ENCODE measurements around the gene SPSB3.

The SPSB3 gene

DNA sequence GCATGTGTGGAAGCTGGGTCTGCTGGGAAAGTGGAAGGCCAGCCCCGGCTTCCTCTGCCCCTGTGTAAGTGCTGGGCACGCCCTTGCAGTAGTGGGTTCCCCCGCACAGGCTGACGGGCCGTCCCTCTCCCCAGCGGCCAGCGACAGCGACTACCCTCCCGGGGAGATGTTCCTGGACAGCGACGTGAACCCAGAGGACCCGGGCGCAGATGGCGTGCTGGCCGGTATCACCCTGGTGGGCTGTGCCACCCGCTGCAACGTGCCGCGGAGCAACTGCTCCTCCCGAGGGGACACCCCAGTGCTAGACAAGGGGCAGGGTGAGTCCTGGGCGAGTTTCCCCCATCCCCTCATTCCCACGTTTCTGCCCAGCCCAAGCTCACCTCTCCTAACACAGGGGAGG lies 16.5 kb downstream of the SPSB3 start:
- in situ Hi-C loops (cut with MboI; ENCODE audit: low sequenced_read_pairs) = no loop called here

DNA sequence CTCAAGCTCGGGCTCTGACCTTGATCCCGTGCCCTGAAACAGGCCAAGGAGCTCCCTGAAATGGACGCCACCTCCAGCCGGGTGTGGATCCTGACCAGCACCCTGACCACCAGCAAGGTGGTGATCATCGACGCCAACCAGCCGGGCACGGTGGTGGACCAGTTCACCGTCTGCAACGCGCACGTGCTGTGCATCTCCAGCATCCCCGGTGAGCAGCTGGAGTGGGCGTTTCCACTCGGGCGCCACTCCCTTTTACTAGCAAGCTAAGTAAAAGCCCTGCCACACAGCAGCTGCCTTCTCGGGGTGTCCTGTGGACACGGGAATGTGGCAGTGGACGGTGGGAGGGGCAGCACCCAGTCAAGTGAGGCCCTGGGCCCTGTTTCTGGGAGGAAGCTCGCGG lies 17.4 kb downstream of the SPSB3 start:
- in situ Hi-C loops (cut with MboI; ENCODE audit: low sequenced_read_pairs) = no loop called here

DNA sequence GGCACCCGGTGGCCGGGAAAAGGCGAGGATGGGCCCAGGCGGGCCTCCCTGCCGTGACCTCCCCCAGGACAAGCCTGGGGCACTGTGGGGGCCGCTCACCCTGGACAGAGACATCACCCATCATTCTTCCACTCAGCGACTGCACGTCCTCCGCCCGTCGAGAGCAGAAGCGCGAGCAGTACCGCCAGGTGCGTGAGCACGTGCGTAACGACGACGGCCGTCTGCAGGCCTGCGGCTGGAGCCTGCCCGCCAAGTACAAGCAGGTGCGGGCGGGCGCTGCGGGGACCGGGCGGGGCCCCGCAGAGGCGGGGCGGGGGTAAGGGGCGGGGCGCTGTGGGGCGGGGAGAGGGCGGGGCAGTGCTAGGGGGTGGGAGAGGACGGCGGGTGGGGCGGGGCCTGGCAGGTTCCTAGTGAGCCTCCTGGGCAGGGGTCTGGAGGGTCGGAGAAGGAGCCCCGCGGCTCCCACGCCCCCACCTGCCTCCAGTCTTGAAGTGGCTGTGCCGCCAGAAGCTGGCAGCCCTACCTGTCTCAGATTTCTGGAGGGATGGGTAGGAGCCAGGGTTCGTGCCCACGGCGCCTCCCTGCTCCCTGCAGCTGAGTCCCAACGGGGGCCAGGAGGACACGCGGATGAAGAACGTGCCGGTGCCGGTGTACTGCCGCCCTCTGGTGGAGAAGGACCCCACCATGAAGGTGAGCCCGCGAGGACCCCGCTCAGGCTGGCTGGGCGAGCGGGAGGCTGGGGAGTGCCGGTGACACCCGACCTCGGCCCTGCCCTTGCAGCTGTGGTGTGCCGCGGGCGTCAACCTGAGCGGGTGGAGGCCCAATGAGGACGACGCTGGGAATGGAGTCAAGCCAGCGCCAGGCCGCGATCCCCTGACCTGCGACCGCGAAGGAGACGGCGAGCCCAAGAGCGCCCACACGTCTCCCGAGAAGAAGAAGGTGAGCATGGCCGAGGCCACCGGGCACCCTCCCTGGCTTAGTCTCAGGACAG lies 18.6 kb downstream of the SPSB3 start:
- in situ Hi-C loops (cut with MboI; ENCODE audit: low sequenced_read_pairs) = no loop called here

DNA sequence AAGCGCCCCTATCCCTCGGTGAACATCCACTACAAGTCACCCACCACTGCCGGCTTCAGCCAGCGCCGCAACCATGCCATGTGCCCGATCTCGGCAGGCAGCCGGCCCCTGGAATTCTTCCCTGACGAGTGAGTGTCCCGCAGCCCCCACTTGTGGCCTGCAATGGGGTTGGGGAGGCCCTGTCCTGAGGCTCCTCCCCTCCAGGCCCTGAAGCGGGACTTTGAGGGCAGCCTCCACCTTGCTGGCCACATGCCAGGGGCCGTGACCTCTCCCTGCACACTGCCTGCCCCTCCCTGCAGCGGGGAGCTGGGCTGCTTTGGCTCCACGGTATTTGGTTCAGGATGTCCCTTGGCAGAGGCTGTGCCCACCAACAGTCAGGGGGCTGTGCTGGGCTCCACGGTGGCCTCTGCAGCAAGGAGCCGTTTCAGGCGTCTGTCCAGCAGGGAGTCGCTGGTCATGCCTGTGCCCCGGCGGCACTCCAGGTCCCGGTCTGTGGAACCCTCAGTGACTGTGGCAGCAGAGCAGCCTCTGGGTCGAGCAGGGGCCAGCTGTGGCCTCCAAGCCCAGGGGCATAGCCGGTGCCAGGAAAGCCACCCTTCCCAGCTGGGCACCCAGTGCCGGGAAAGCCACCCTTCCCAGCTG lies 19.4 kb downstream of the SPSB3 start:
- in situ Hi-C loops (cut with MboI; ENCODE audit: low sequenced_read_pairs) = no loop called here

DNA sequence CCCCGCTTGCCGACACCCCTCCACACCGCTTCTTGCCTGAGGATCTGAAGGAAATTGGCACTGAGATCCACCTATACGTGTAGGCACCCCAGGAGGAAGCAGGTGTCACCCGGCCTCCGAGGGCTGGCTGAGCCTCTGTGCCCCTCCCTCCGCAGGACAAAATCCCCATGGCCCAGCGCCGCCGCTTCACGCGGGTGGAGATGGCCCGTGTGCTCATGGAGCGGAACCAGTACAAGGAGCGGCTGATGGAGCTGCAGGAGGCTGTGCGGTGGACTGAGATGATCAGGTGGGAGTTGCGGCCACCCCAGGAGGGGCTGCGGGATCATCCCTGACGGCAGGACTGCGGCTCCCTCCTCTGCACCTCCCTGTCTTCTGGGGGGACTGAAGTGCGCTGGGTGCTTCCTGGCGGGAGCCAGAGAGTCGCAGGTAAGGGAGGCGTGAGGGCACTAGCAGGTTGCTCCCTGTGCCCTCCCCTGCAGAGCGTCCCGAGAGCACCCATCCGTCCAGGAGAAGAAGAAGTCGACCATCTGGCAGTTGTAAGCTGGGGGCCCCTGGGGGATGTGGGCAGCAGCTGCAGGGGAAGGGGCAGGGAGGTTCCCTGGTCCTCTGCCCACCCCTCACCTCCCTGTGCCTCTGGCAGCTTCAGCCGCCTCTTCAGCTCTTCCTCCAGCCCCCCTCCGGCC lies 20.0 kb downstream of the SPSB3 start:
- in situ Hi-C loops (cut with MboI; ENCODE audit: low sequenced_read_pairs) = no loop called here

DNA sequence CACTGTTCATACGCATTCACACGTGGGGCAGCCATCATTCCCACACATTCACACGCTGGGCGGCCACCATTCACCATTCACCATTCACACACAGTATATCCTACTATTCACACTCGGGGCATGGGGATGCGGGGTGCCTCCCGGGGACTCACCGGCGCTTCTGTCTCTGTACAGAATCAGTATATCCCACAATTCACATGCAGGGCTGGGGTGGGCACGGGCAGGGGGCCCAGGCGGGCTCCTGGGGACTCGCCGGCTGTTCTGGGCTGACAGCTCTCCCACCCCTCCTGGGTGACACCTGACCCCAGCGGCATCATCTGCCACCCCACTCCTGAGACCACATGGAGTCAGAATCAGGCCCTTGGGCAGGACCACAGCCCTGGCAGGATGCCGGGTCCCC lies 20.6 kb downstream of the SPSB3 start:
- in situ Hi-C loops (cut with MboI; ENCODE audit: low sequenced_read_pairs) = no loop called here

DNA sequence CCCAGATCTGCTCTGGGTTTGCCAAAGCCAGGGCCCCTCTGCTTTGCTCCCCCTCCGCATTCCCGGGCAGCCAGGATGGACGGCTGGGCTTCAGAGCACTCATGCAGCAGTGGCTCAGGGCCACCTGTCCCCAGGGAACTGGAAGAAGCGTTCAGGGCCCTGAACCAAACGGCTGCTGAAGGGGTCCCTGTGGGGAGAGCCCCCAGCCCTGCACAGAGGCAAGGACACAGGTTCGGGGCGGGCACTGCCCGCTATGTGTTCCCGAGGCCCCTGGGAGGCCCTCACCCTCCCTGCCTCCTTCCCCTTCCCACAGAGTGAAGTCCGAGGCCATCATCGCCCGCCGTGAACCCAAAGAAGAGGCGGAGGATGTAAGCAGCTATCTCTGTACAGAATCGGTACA lies 21.5 kb downstream of the SPSB3 start:
- in situ Hi-C loops (cut with MboI; ENCODE audit: low sequenced_read_pairs) = no loop called here

DNA sequence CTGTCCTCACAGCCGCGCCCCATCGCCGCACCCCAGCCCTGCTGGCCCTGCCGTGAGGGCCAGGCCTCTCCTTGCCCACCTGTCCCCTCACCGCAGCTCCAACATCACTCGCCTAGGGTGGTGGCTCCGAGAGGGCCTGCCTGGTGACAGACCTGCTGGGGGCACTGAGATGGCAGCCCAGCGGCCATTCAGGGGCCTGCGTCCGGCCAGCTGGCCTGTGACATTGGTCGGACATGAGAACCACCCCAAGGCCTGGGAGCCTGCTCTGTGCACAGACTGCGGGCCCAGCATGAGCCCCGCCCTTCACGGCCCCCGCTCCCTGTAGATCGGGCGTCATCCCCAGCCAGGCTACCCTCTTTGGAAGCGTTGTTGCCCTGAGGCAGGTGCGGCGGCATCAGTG lies 22.9 kb downstream of the SPSB3 start:
- in situ Hi-C loops (cut with MboI; ENCODE audit: low sequenced_read_pairs) = no loop called here

DNA sequence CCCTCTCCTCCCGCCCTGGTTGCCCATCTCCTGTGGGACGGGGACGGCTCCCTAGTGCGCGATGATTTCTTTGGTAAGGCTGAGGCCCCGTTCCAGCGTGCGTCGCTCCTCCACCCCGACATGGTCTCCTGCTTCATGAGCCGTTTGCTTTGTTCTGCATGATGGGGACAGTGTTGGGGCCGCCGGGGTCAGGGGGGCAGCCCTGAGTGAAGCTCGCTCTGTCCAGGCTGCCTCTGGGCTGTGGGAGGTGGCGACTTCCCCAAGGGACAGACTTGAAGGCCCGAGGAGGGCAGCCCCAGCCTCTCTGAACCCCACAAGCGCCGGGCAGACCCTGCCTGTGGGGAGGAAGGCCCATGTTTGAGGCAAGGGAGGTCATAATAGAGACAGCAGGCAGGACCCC lies 23.4 kb downstream of the SPSB3 start:
- in situ Hi-C loops (cut with MboI; ENCODE audit: low sequenced_read_pairs) = no loop called here

DNA sequence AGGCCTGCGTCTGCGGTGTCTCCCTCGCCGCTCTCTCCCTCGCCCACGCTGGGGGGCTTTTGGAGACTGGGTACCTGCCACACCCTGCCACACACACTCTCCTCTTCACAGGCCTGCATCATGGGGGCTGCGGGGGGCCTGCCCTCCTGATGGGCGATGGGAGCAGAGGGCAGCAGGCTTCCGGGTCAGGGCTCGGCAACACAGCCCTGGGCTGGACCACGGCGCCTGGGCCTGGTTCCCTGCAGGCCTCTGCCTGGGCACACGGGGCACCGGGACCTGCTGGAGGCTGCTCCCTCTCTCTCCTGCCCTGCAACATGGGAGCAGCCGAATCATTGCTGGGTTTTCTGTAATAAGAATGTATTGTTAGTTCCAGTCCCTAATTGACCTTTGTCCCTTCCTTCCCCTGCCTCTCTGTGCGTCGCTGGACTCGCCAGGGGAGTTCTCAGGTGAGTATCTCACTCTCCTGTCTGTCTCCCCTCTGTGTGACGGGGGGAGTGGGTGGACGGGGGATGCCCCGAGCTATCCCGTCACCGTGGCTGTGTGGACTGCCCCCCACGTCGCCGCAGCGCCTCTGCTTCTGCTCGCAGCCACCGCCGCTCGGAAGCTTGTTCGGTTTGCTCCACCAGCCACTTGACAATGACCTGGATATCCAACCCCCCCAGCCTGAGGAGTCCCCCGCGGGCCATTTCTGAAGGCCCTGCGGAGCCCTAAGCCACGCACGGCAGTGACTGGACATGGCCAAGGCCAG lies 24.5 kb downstream of the SPSB3 start:
- in situ Hi-C loops (cut with MboI; ENCODE audit: low sequenced_read_pairs) = no loop called here

DNA sequence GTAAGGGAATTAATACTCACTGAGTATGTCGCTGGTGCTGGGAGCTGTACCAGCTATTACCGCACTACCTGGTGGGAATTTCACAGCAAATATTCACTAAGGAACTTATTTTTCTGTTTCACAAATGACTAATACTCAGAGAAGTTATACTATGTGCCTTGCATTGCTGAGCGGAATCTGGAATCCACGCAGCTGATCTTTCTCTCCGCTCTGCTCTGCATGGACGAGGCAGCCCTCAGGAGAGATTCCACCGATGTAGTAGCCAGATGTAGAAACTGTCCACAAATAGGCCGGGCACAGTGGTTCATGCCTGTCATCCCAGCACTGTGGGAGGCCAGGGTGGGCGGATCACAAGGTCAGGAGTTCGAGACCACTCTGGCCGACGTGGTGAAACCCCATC lies 28.2 kb downstream of the SPSB3 start:
- in situ Hi-C loops (cut with MboI; ENCODE audit: low sequenced_read_pairs) = no loop called here

DNA sequence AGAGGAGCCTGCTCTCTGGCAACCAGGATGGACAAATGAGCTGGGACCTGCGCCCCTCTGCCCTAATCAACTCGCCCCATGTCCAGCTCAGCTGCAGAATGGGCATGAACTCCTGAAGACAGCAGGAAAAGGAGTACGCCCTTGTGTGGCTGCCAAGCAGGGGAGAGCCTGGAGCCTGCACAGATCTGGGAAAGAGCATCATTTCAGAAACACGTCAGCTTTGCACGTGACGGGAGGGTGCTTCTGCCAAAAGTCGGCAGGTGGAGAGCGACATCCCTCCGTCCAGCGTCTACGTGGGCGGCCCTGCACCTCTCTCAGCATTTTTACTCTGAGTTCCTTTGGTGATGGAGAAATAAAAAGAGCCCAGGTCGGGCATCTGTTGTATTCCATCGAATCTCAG lies 29.5 kb downstream of the SPSB3 start:
- in situ Hi-C loops (cut with MboI; ENCODE audit: low sequenced_read_pairs) = no loop called here

DNA sequence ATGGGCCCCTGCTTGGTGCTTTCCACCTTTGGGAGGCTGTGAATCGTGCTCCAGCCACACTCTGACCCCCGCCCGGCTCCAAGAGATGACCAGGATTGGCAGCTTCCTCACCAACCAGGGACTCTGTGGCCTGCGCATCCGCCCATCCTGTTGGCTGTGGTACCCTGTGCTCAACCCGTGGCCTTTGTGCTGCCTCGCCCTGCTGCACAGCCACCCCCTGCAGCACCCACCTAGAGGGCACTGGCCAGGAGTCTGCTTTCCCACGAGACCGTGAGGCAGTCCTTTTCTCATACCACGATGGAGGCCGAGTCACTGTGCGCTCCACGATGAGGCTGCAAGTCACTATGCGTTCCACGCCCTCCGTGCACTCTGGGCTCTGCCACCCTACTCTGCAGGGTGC lies 30.4 kb downstream of the SPSB3 start:
- in situ Hi-C loops (cut with MboI; ENCODE audit: low sequenced_read_pairs) = no loop called here

DNA sequence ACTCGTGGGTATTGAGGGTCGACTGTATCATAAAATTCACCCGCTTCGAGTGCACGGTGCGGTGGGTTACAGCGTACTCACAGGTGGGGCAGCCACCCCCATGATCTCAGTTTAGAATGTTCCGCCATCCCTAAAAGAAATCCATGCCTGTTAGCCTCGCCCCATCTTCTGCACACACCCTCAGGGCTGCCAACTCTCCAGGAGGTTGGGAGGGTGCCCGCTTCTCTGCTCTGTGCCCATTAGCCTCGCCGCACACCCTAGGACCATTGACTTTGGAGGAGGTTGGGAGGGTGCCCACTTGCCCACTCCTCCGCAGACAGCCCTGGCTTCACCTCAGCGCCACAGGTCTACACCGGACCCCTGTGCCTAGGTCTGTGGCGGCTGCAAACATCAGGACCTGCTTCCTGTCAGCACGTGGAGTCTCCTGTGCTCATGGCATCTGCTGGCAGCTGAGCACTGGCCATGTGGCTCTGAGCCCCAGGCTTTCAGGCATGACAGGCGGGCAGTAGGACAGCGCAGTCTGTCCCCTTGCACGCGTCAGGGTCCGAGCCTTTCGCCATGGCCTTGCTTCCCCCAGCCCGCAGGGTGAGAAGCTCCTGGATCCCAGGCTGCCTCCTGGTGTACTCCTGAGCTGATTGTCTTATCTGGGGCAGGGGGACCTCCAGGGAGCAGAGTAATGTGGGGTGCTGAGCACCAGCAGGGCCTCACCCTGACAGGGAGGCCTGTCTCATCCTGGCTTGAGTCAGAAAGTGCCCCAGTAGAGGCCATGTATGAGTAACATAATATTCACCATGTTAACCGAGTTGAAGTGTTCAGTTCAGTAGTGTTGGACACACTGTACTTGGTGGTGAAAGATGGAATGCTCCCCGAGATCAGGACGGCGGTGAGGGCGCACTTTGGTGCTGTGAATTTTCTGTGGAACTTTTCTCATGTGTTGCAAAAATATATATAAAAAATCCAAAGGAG lies 32.9 kb downstream of the SPSB3 start:
- in situ Hi-C loops (cut with MboI; ENCODE audit: low sequenced_read_pairs) = no loop called here

DNA sequence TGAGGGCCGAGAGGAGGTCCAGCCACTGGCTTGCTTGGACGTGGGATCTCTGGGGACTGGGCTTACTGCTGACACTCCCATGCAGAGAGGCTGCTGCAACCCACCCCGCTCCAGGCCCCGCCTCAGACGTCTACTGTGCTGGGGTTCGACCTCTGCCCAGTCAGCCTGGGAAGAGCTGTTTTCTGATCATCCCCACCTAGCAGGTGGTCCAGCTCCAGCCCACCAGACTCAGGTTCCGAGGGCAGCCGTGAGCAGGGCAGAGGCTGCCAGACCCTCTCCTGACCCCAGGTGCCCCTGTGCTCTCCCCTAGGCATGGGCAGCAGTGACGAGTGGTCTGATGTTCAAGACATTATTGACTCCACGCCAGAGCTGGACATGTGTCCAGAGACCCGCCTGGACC lies 34.4 kb downstream of the SPSB3 start:
- in situ Hi-C loops (cut with MboI; ENCODE audit: low sequenced_read_pairs) = no loop called here

DNA sequence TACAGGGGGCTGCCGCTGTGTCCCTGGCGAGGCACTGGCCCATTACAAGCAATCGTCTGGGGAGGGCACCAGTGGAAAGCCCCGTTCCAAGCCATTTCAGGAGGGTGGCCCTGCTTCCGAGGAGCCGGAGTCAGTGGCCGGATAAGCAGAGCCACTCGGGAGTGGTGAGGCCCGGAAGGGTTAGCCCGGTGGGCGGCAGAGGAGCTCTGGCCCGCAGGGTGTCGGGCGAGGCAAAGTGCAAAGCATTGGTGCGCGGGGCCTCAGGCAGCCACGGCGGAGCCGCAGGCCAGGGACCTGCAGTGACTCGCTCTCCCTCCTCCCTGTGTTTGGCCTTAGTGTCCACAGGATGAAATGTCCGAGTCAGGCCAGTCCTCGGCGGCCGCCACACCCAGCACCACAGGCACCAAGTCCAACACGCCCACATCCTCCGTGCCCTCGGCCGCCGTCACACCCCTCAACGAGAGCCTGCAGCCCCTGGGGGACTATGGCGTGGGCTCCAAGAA lies 35.6 kb downstream of the SPSB3 start:
- in situ Hi-C loops (cut with MboI; ENCODE audit: low sequenced_read_pairs) = no loop called here

DNA sequence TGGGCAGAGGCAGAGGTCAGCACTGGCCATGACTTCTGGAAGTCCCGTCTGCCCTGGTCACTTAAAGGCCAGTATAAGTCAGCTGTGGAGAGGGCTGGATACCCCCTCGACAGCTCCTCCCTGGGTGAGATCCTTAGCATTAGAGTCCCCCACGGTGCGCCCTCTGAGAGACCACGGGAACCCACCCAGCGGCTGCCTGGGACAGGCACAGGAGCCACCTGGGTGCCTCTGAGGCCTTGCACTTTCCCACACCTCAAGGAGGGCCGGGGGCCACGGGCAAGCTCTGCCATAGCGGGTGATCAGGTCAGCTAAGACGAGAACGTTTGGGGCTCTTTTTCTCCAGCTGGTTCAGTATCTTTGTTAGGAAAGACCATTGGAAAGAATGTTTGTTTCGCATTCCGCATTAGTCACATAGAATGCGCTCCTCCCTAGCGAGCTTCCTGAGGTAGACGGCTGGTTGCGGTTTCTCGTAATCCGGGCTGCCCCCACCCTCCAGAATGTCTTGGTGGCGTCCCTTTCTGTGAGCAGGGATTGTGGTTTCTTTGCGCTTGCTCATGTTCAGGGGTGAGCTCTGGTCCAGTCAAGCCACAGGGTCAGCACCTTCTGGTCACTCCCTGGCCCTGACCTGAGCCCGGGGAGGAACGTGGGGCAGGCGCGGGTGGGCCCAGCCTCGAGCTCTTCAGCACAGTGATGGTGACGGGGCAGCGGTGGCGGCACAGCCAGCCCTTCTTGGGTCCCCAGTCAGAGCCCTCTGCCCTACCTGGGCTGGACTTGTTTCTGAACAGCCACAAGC lies 36.3 kb downstream of the SPSB3 start:
- in situ Hi-C loops (cut with MboI; ENCODE audit: low sequenced_read_pairs) = no loop called here

DNA sequence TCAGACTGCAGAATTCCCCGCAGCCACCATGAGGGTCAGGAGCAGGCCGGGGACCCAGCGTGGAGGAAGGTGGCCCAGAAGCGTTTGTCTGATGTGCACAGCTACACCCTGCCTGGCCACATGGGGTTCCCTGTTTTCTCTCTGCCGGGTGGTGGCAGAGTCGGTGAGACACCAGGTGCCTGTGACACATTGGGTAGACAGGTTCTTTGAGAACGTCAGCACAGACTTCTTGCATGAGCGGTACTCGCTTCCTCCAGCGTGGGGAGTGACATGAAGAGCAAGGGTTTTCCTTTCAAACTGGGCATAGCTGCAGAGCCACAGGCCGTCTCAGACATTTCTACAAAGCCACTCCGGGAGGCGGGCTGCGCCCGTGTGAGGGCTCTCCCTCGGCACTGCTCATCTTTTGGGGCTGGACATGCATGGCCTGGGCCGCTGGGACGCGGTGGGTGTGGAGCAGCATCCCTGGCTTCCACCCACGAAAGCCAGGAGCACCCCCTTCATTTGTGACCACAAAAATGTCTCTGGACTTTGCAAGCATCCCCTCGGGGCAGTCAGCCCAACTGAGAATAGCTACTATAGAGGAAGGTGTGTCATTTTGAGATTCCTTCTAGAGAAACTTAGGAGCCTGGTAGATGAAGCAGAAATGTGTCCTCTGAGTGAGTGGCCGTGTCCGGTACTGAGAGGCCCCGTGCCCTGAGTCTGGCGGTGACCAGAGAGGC lies 37.0 kb downstream of the SPSB3 start:
- in situ Hi-C loops (cut with MboI; ENCODE audit: low sequenced_read_pairs) = no loop called here
